Measurements from ENCODE around the gene ZBTB16. TPM values are rescaled to one million over a fixed set of nuclear protein-coding genes. Genes with fewer than 3 reads are reported as not detected.
A peak's percentile ranks its signal among the peaks of the same experiment; 100 is the strongest.

Gene ZBTB16
- total RNA-seq, 1 donor from 2014 or later, result 160 TPM

DNA sequence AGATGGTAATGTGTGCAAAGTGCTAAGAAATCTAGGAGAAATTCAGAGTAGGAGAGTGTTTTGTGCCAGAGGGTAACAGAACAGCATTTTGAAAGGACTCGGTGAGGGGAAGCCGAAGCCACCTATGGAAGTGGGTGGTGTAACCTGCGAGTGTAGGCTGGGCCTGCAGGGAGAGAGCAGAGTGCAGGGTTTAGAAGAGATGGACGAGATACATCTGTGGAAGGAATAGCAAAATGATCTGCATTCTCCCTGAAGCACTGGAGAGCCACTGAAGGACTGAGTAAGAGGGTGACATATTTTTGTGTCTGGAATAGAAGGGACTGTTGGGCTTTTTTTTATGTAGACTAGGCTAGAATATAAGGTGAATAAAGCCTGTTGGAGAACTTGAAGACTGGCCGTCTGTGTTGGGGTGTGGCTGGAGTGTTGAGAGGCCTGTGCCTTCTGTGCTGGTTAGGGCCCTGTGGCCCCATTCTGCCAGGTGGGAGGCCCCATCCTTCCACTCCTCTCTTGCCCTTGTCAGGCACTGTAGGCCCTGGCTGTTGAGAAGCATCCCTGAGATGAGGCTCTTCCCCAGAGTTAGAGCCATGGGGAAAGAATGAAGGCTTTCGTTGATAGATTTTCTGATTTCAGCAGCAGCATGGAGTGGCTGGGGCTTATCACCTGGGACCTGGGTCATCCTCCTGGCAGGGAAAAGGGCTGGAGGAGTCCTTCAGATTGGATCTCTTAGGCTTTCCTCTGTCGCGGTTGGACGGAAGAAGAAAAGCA is 102.2 kb downstream of the ZBTB16 start:
- DNase-seq (ENCODE audit: low spot score) (no peak), ATAC-seq (no peak)

DNA sequence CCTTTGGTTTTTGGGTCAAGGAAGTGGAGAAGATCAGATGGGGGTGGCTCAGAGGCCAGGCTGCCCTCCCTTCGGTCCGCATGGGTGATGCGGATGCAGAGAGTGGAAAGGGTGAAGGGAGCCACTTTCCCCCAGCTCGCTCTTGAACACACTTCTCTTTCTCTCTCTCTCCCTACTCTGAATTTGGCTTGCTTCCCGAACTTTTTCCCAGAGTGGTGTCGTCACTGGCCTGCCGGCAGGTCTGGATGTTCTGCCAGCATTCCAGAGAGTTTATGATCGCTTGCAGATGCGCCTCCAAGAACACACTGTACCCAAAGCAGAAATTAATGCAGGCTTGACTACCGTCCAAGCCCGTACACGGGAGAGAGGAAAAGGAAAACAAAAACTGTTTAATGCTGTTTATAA is 103.2 kb downstream of the ZBTB16 start:
- peak; percentile 96 for DNase-seq (ENCODE audit: low spot score)

GRCh38 chr11:114163229-114163631 is 103.7 kb downstream of the ZBTB16 start:
- ATAC-seq (no peak), DNase-seq (ENCODE audit: low spot score) (no peak)

More for the DNA sequence above, 103.2 kb downstream of the ZBTB16 start:
- peak; percentile 57 for ATAC-seq

GRCh38 chr11:114163830-114164401 is 104.4 kb downstream of the ZBTB16 start:
- ATAC-seq (no peak), DNase-seq (ENCODE audit: low spot score) (no peak)

DNA sequence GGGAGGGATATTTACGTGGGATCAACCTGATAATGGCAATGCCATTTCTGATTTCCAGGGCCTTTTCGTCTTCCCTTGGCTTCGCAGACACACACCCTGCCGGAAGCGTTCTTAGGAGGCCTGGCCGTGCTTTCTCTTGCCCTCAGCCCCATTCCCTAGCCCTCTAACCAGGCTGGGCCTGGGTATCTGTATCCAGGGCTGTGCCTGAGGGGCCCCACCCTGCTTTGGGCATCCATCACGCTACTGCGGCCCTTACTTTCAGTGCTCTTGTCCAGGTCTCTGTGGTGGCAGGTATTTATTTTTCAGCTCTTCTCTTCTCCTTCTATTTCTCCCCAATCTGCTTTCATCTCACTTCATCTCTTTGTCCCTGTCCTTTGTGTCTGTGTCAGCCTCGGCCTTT is 105.0 kb downstream of the ZBTB16 start:
- ATAC-seq, result no peak
- no peak for DNase-seq (ENCODE audit: low spot score)

GRCh38 chr11:114165326-114166230 is 106.1 kb downstream of the ZBTB16 start:
- DNase-seq (ENCODE audit: low spot score) (no peak), ATAC-seq (no peak)

- DNase-seq (ENCODE audit: low spot score), result no peak
- ATAC-seq, result no peak
Observed at GRCh38 chr11:114166362-114166761, 106.9 kb downstream of the ZBTB16 start.

DNA sequence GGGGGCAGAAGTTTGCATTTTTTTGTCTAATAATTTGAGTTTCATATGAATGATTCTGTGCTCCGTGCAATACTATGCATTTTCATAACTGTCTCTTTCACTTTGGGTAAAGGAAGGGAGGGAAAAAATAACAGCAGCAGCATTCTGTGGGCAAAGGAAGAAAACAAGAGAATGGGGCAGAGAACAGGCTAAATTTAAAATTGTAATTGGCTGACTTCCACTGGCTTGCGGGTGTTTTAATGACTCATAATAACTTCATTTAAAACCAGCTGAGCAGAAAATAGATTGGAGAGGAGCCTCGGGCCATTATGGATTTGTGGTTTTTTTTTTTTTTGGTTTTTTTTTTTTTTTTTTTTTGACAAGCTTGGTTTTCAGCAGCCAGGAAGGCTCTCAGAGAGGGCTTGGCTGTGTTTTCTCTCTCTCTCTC is 107.4 kb downstream of the ZBTB16 start:
- ATAC-seq, result no peak
- no peak for DNase-seq (ENCODE audit: low spot score)

DNA sequence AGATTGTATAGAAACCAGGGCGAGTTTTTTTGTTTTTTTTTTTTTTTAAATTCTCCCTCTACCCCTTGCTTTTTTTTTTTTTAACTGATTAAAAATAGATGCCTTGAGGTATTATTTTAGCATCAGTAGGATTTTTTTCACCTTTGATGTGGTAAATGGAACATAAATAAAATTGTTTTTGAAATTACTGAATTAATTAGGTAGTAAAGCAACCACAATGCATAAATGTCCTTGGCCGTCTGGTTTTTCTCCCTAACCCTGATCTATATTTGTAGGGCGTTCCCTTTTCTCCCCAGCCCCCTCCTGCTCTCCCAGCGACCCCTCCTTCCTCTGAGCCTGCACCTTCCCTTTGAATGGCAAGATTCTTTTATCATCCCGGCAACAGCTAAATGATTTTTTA is 107.8 kb downstream of the ZBTB16 start:
- no peak for DNase-seq (ENCODE audit: low spot score)
- ATAC-seq, result no peak

- DNase-seq (ENCODE audit: low spot score) (no peak), ATAC-seq (no peak)
Observed at GRCh38 chr11:114167771-114168448, 108.4 kb downstream of the ZBTB16 start.

DNA sequence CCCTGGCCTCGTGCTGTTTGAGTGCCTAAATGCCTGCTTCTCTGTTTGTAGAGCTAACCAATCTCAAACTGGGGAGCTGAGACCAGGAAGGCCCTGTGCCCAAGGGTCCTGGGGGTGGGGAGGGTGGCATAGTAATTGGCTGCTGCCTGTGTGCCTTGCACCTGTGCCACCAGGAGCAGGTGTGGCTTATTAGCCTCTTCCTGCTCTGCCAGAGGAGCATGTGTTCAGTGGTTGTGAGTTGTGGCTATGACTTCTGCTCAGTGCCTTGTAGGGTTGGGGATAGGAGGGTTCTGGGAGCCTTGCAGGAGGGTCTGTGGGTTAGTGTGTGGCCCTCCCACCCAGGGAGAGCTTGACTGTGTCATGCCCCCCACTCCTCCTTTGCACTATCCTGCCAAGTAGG is 109.2 kb downstream of the ZBTB16 start:
- DNase-seq (ENCODE audit: low spot score) (no peak), ATAC-seq (no peak)

DNA sequence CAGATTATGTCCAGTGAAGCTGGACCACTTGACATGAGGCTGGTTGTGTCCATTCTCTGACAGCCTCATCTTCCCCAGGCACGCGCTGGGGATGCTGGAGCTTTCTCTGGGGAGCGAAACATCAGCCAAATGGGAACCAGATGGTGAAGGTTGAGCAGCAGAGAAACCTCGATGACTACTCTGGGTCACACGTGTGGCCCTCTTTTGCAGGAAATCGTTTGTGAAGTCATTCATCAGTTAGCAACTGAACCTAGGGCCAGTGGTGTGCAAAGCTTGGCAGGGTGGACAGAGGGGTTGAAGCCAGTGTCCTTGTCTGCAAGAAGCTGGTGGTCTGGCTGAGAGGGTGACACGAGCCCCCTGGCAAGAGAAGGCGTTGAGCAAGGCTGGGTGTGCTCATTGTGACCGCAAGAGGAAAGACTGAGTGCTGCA is 109.8 kb downstream of the ZBTB16 start:
- DNase-seq (ENCODE audit: low spot score), result no peak
- ATAC-seq, result no peak

GRCh38 chr11:114169821-114170220 is 110.3 kb downstream of the ZBTB16 start:
- ATAC-seq, result no peak
- no peak for DNase-seq (ENCODE audit: low spot score)

DNA sequence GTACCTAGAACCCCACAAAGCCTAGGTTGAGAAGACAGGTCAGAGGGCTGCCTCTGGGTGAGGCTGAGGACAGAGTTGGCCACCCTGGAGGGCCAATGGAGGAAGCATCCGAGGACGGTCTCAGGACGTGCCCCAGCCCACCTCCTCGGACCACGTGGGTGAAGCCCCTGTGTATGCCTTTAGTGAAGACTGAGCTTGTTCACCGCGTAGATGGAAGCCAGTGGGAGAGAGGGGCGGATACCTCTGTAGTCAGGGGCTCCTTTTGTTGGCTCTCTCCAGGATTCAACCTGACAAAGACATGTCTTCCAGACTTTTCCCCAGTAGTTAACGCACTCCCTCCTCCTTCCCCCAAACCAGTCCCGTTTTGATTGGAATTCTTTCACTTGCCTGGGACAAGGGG is 110.7 kb downstream of the ZBTB16 start:
- ATAC-seq, result no peak
- no peak for DNase-seq (ENCODE audit: low spot score)

DNA sequence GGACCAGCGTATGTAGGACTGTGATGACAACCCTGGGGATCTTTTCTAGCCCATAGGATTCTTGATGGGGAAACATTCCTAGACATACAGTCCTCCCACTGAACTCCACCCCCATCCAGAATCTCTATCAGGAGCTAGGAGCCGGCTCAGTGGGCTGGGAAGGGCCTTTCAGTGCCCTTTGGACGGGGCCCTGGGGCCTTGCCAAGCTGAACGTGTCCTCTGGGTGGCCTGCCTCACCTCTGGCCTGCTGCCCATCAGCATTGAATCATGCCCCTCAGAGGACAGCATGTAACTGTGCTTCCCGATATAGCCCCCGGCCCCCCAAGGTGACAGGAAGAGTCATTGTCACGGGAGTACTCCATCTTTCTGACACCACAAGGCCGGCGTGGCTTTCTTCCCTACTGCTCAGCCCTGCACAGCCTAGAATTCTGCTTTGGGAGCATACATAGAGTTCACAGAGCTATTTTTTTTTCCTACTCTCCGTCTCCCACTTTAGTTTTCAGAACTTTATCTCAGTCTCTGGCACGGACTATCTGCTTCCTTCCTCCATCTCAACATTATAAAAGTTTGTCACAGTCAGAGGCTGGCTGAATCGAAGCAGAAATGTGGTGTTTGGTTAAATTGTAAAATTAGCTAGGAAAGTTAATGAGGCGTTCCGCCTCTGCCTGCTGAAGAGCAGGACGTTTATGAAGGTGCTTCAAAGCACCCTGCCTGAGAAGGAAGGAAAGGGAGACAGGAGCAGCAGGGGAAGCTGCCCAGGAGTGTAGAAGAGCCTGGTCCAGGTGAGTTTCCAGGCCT is 111.9 kb downstream of the ZBTB16 start:
- DNase-seq (ENCODE audit: low spot score), result peak; percentile 98
- peak; percentile 70 for ATAC-seq

GRCh38 chr11:114172055-114172861 is 112.7 kb downstream of the ZBTB16 start:
- ATAC-seq (peak; percentile 15), DNase-seq (ENCODE audit: low spot score) (peak; percentile 72)

DNA sequence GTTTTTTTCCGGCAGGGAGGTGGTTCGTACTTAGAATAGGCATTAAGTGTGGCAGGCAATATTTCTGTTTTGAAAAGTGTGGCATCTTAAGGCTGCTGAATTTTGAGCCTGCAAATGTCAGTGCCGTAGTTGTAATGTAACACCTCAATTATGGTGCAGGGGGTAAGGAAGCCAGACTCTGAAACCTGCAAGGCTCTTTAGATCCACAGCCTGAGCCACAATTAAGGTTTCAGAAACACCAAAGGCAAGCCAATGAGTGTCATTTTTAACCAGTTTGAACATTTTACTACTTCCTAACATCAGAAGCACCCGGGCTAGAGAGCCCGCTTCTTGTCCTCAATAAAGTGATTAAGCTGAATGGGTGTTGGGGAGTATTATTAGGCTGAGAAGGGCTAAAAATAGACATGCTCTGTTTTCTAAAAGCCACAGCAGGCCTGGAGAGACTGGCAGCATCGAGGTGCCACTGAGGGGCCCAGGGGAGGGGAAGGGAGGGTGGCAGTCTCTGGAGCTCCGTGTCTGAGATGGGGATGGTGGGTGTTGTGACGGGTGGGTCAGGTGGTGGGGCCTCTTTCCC is 113.4 kb downstream of the ZBTB16 start:
- ATAC-seq, result no peak
- DNase-seq (ENCODE audit: low spot score), result no peak

- DNase-seq (ENCODE audit: low spot score), result no peak
- no peak for ATAC-seq
Observed at GRCh38 chr11:114173843-114174242, 114.3 kb downstream of the ZBTB16 start.
